Caco-2 (cell line): ENCODE measurements around the gene SCAF4. TPM values are rescaled to one million over a fixed set of nuclear protein-coding genes. Genes with fewer than 3 reads are reported as not detected.

Experiments used
- BruUV-seq: library from RNA; stranded (reverse); fragments of 400-500 nt; replicated peaks from 2 replicates; lab custom pipeline; 2021; lab: Mats Ljungman, UMichigan
- CTCF ChIA-PET: fragments of 300-600 bp; sonication (Branson Sonifier 250); formaldehyde crosslinking; loops from one replicate; lab custom pipeline; 2022; ENCODE audit warnings: antibody characterized with exemption; lab: Charles Lee
- POLR2A ChIA-PET: fragments of 300-600 bp; sonication (Branson Sonifier 250); formaldehyde crosslinking; loops from one replicate; lab custom pipeline; 2022; ENCODE audit warnings: antibody characterized with exemption; lab: Charles Lee
- DNase-seq, 2 experiments: peaks; one replicate each; pipeline versions ENCODE4 v3.0.0 to v3.0.0-alpha.2; 2020 to 2022
- H3K27me3 ChIP-seq: replicated peaks from 2 replicates; pipeline ENCODE4 v1.6.0; 2011; ENCODE audit warnings: low read length; ENCODE audit not compliant: control insufficient read depth, insufficient read depth
- H3K36me3 ChIP-seq: 2 replicates; pipeline ENCODE4 v1.5.1; 2011; ENCODE audit warnings: low read length; ENCODE audit not compliant: control insufficient read depth, insufficient read depth
- H3K4me1 ChIP-seq: fragments of 250-450 bp; sonication (Bioruptor Pico); 2 replicates; pipeline ENCODE4 v1.5.1; 2020; ENCODE audit warnings: mild to moderate bottlenecking
- H3K4me3 ChIP-seq: 2 replicates; pipeline ENCODE4 v1.5.1; 2011; ENCODE audit warnings: low read depth, mild to moderate bottlenecking, control low read depth, low read length
- H3K9me3 ChIP-seq: fragments of 250-450 bp; sonication (Bioruptor Pico); 2 replicates; pipeline ENCODE4 v1.5.1; 2020; ENCODE audit warnings: mild to moderate bottlenecking, moderate library complexity
- H3K27ac Mint-ChIP-seq: one replicate; pipeline ENCODE4 v1.8.0; 2022; ENCODE audit warnings: mixed read lengths; ENCODE audit not compliant: unreplicated experiment
- H3K27me3 Mint-ChIP-seq: one replicate; pipeline ENCODE4 v1.8.0; 2022; ENCODE audit warnings: mixed read lengths; ENCODE audit not compliant: insufficient read depth, unreplicated experiment
- H3K36me3 Mint-ChIP-seq: one replicate; pipeline ENCODE4 v1.8.0; 2022; ENCODE audit warnings: mild to moderate bottlenecking, mixed read lengths; ENCODE audit not compliant: insufficient read depth, unreplicated experiment
- H3K4me1 Mint-ChIP-seq: one replicate; pipeline ENCODE4 v1.8.0; 2022; ENCODE audit warnings: low read depth, mixed read lengths; ENCODE audit not compliant: unreplicated experiment
- H3K4me3 Mint-ChIP-seq: one replicate; pipeline ENCODE4 v1.8.0; 2022; ENCODE audit warnings: mild to moderate bottlenecking, moderate library complexity, mixed read lengths; ENCODE audit not compliant: unreplicated experiment
- H3K9me3 Mint-ChIP-seq: one replicate; pipeline ENCODE4 v1.8.0; 2022; ENCODE audit warnings: mixed read lengths; ENCODE audit not compliant: unreplicated experiment
- CTCF ChIP-seq, 2 experiments: fragments of 200-600 bp in 1 of 2; IDR thresholded peaks; 1 replicate in 1 of 2; 2 replicates in 1 of 2; pipeline versions ENCODE4 v1.5.1 to v1.8.0; 2011 to 2022; ENCODE audit warnings: antibody characterized with exemption in 1 of 2, control low read depth in 1 of 2, inconsistent platforms in 1 of 2, low read depth in 1 of 2, low read length in 1 of 2, mild to moderate bottlenecking in 1 of 2, moderate library complexity in 1 of 2; ENCODE audit not compliant: insufficient read depth in 1 of 2, severe bottlenecking in 1 of 2, unreplicated experiment in 1 of 2
- intact Hi-C: fragments of 100-400 bp; cut with micrococcal nuclease; formaldehyde crosslinking; loops from one replicate; pipeline ENCODE4 v1.10.0; 2022; ENCODE audit not compliant: unreplicated experiment
- total RNA-seq: library from RNA; stranded (reverse); gene quantifications from 2 replicates; pipeline ENCODE4 v1.2.3, GENCODE V29; 2022

SCAF4 gene
- total RNA-seq, 1 experiment from 2014 or later = 50.2 TPM

- Histone ChIP-seq H3K9me3 (no peaks in the 10 kb centered on the region), H3K4me1 (peaks cover 12% of the 10 kb centered on the region; the same call in 1 of the 2 replicates), H3K4me3 (peak overlapping the region; percentile 84), H3K36me3 (no peaks in the 10 kb centered on the region), H3K27me3 (no peaks in the 10 kb centered on the region)
- H3K9me3 Mint-ChIP-seq = no peaks in the 10 kb centered on the region
- H3K36me3 Mint-ChIP-seq = peaks cover 9% of the 10 kb centered on the region
- DNase-seq = peak; percentile 63 to 72
- no peak overlapping the region for H3K4me3 Mint-ChIP-seq
- ChIA-PET CTCF (no interaction called here), POLR2A (interaction anchor here (0.6 kb wide), 1 partner anchor 12 kb away, joined by 6 read pairs; no protein-coding TSS in a partner anchor)
- intact Hi-C loops = no loop called here
- no TSS peak for BruUV-seq
- peak overlapping the region; percentile 66 for H3K27ac Mint-ChIP-seq
- H3K4me1 Mint-ChIP-seq = no peaks in the 10 kb centered on the region
- TF ChIP-seq CTCF (IDR thresholded peaks at IDR 0.05; ENCODE audit: insufficient read depth in 1 of 2, low read depth in 1 of 2, low read length in 1 of 2, severe bottlenecking in 1 of 2, unreplicated experiment in 1 of 2) = no peak
- H3K27me3 Mint-ChIP-seq = no peaks in the 10 kb centered on the region
Measured at GRCh38 chr21:31731056-31731856, 662 bp downstream of the SCAF4 start.

GRCh38 chr21:31730712-31731055, 1.2 kb downstream of the SCAF4 start:
- no peak for DNase-seq
- TF ChIP-seq CTCF (IDR thresholded peaks at IDR 0.05; ENCODE audit: insufficient read depth in 1 of 2, low read depth in 1 of 2, low read length in 1 of 2, severe bottlenecking in 1 of 2, unreplicated experiment in 1 of 2) = no peak
- H3K27me3 ChIP-seq = no peaks in the 10 kb centered on the region
- ChIA-PET CTCF (no interaction called here), POLR2A (interaction anchor here (0.6 kb wide), 1 partner anchor 12 kb away, joined by 6 read pairs; no protein-coding TSS in a partner anchor)
- Mint-ChIP-seq H3K27me3 (no peaks in the 10 kb centered on the region), H3K4me1 (no peaks in the 10 kb centered on the region), H3K27ac (peak overlapping the region; percentile 66), H3K4me3 (no peak overlapping the region), H3K9me3 (no peaks in the 10 kb centered on the region), H3K36me3 (peaks cover 9% of the 10 kb centered on the region)
- peaks cover 12% of the 10 kb centered on the region; the same call in 1 of the 2 replicates for H3K4me1 ChIP-seq
- H3K4me3 ChIP-seq = peak overlapping the region; percentile 84
- H3K9me3 ChIP-seq = no peaks in the 10 kb centered on the region
- no TSS peak for BruUV-seq
- no peaks in the 10 kb centered on the region for H3K36me3 ChIP-seq
- intact Hi-C loops = no loop called here

DNA sequence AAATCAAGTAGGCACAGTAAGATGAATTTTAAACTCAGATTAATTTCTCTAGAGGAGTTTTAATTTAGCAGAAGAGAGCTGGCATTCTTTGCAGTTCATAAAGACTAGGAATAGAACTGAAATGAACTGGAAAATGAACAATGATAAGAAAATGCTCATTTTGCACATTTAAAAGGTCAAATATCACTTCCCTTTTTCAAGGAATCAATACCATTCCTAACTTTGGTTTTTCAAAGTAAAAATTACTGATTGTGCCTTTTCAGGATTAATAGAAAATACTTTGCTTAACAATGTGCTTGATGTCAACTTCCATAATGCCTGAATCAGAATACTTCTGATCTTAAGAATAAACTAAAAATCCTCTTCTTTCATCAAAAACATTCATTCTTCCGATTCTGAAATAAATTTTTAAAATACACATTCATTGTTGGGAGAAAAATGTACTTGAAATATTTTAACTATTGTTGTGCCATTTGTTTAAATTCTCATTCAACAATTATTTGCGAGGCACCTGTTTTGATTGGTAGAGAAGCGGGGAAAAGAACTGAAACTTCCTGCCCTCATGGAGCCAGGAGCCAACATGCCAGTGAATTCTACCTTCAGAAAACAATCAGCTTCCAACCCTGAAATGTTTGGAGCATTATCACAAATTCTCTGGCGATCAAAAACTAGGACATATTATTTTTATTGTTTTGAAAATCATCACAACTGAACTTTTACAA, 2.1 kb downstream of the SCAF4 start:
- Histone ChIP-seq H3K9me3 (no peaks in the 10 kb centered on the region), H3K4me1 (peaks cover 18% of the 10 kb centered on the region; the same call in 1 of the 2 replicates), H3K27me3 (no peaks in the 10 kb centered on the region), H3K36me3 (no peaks in the 10 kb centered on the region), H3K4me3 (peak overlapping the region; percentile 84)
- H3K4me1 Mint-ChIP-seq = peaks cover 6% of the 10 kb centered on the region
- TF ChIP-seq CTCF (IDR thresholded peaks at IDR 0.05; ENCODE audit: insufficient read depth in 1 of 2, low read depth in 1 of 2, low read length in 1 of 2, severe bottlenecking in 1 of 2, unreplicated experiment in 1 of 2) = no peak
- no peak overlapping the region for H3K4me3 Mint-ChIP-seq
- BruUV-seq = TSS peak; percentile 44
- H3K27ac Mint-ChIP-seq = no peak overlapping the region
- H3K27me3 Mint-ChIP-seq = no peaks in the 10 kb centered on the region
- no peaks in the 10 kb centered on the region for H3K9me3 Mint-ChIP-seq
- DNase-seq = no peak
- ChIA-PET POLR2A (interaction anchor here (0.5 kb wide), 1 partner anchor 24 kb away, joined by 3 read pairs; no protein-coding TSS in a partner anchor), CTCF (no interaction called here)
- intact Hi-C loops = no loop called here
- H3K36me3 Mint-ChIP-seq = peaks cover 17% of the 10 kb centered on the region
